ENCODE results near the gene PRELP. TPM values are rescaled to one million over a fixed set of nuclear protein-coding genes. Genes with fewer than 3 reads are reported as not detected.

The PRELP gene
- total and polyA plus RNA-seq, 4 donors = 0.09 to 5.8 (median 3.6) TPM

GRCh38 chr1:203516906-203517305 is 41.3 kb downstream of the PRELP start:
- no peaks in the 10 kb centered on the region for H3K36me3 ChIP-seq (ENCODE audit: control insufficient read depth in 4 of 4, insufficient read depth in 3 of 4, low read depth in 1 of 4, low read length in 3 of 4)
- no peaks in the 10 kb centered on the region for H3K27me3 ChIP-seq (ENCODE audit: control insufficient read depth in 4 of 4, insufficient read depth in 4 of 4, low read length in 3 of 4)
- no peak overlapping the region for H3K9ac ChIP-seq (ENCODE audit: low read depth in 1 of 2, low read length in 2 of 2)
- H3K4me1 ChIP-seq (ENCODE audit: control insufficient read depth in 4 of 4, insufficient read depth in 4 of 4, low read length in 3 of 4) = no peaks in the 10 kb centered on the region
- H3K4me3 ChIP-seq (ENCODE audit: low read depth in 1 of 3, low read length in 3 of 3) = no peak overlapping the region
- no peaks in the 10 kb centered on the region for H3K9me3 ChIP-seq (ENCODE audit: control insufficient read depth in 4 of 4, low read length in 3 of 4)
- no peak overlapping the region for H3K27ac ChIP-seq (ENCODE audit: low read depth in 1 of 2, low read length in 2 of 2)
- DNase-seq (ENCODE audit: low spot score) = no peak
- no peak for TF ChIP-seq NR2F2 (IDR thresholded peaks at IDR 0.05)
- TF ChIP-seq ZBTB33 (IDR thresholded peaks at IDR 0.05) = no peak
- TF ChIP-seq FOXA2 (IDR thresholded peaks at IDR 0.05) = no peak
- TF ChIP-seq GABPA (IDR thresholded peaks at IDR 0.05 in 1 of 2, conservative IDR thresholded peaks at IDR 0.05 in 1 of 2) = no peak
- no peak for TF ChIP-seq MAX (IDR thresholded peaks at IDR 0.05)
- no peak for TF ChIP-seq HNF4A (conservative IDR thresholded peaks at IDR 0.05)
- TF ChIP-seq ATF3 (IDR thresholded peaks at IDR 0.05) = no peak
- no peak for TF ChIP-seq YY1 (IDR thresholded peaks at IDR 0.05)
- TF ChIP-seq CTCF (IDR thresholded peaks at IDR 0.05; ENCODE audit: low read depth, low read length, missing input control) = no peak
- WGBS = 73% methylated on average over 5 of the region's 5 CpGs

- no peak for TF ChIP-seq EGR1 (IDR thresholded peaks at IDR 0.05; ENCODE audit: low read depth in 2 of 2)
- no peak for TF ChIP-seq RAD21 (IDR thresholded peaks at IDR 0.05)
- no peak for TF ChIP-seq SP1 (IDR thresholded peaks at IDR 0.05)
- no peak for TF ChIP-seq CTCF (IDR thresholded peaks at IDR 0.05; ENCODE audit: low read depth, low read length, missing input control)
- TF ChIP-seq ZBTB33 (IDR thresholded peaks at IDR 0.05) = no peak
- no peak for TF ChIP-seq RXRA (IDR thresholded peaks at IDR 0.05)
- no peak for TF ChIP-seq JUND (IDR thresholded peaks at IDR 0.05)
- no peak for TF ChIP-seq YY1 (IDR thresholded peaks at IDR 0.05)
- TF ChIP-seq GABPA (IDR thresholded peaks at IDR 0.05 in 1 of 2, conservative IDR thresholded peaks at IDR 0.05 in 1 of 2) = no peak
- no peak for TF ChIP-seq REST (IDR thresholded peaks at IDR 0.05)
- no peak for TF ChIP-seq MAX (IDR thresholded peaks at IDR 0.05)
- no peak for TF ChIP-seq TAF1 (conservative IDR thresholded peaks at IDR 0.05)
- TF ChIP-seq ATF3 (IDR thresholded peaks at IDR 0.05) = no peak
- TF ChIP-seq HNF4A (conservative IDR thresholded peaks at IDR 0.05) = no peak
- TF ChIP-seq FOXA1 (IDR thresholded peaks at IDR 0.05) = no peak
- DNase-seq (ENCODE audit: low spot score) = no peak
- 90% methylated on average over 11 of the region's 11 CpGs for WGBS
- Histone ChIP-seq H3K4me3 (ENCODE audit: low read depth in 1 of 3, low read length in 3 of 3) (no peak overlapping the region), H3K27ac (ENCODE audit: low read depth in 1 of 2, low read length in 2 of 2) (no peak overlapping the region), H3K4me1 (ENCODE audit: control insufficient read depth in 4 of 4, insufficient read depth in 4 of 4, low read length in 3 of 4) (no peaks in the 10 kb centered on the region), H3K9me3 (ENCODE audit: control insufficient read depth in 4 of 4, low read length in 3 of 4) (no peaks in the 10 kb centered on the region), H3K9ac (ENCODE audit: low read depth in 1 of 2, low read length in 2 of 2) (no peak overlapping the region), H3K36me3 (ENCODE audit: control insufficient read depth in 4 of 4, insufficient read depth in 3 of 4, low read depth in 1 of 4, low read length in 3 of 4) (no peaks in the 10 kb centered on the region), H3K27me3 (ENCODE audit: control insufficient read depth in 4 of 4, insufficient read depth in 4 of 4, low read length in 3 of 4) (no peaks in the 10 kb centered on the region)
Observed at GRCh38 chr1:203517426-203518110, 42.0 kb downstream of the PRELP start.

All from liver (tissue), 9 donors.